ENCODE data around the gene TMEM123.
A peak's percentile ranks its signal among the peaks of the same experiment; 100 is the strongest.

TMEM123 gene

GRCh38 chr11:102468616-102469195, 16.1 kb upstream of the TMEM123 start:
- Histone ChIP-seq H3K9me3 (ENCODE audit: insufficient read depth, low read depth, low read length) (no peaks in the 10 kb centered on the region), H3K4me1 (ENCODE audit: insufficient read depth, low read length, poor library complexity, severe bottlenecking) (peaks cover 92% of the 10 kb centered on the region), H3K27me3 (ENCODE audit: insufficient read depth, low read length, poor library complexity, severe bottlenecking) (no peaks in the 10 kb centered on the region), H3K36me3 (ENCODE audit: insufficient read depth, low read length) (no peaks in the 10 kb centered on the region), H3F3A (ENCODE audit: low read depth) (0 out of 2 replicates have a peak, but pooled peaks cover 4% of the 10 kb centered on the region), H4K20me1 (ENCODE audit: insufficient read depth, low read length, poor library complexity, severe bottlenecking) (no peaks in the 10 kb centered on the region), H2AFZ (ENCODE audit: low read length) (peak overlapping the region; percentile 7; the same call in 1 of the 2 replicates), H3K9me2 (replicated peaks; ENCODE audit: low read depth, low read length) (no peaks in the 10 kb centered on the region), H3K4me3 (ENCODE audit: low read length, poor library complexity, severe bottlenecking) (no peak overlapping the region), H3K9ac (ENCODE audit: low read depth, low read length, poor library complexity, severe bottlenecking) (peak overlapping the region; percentile 38), H3K79me2 (ENCODE audit: insufficient read depth, low read length) (no peaks in the 10 kb centered on the region), H3K4me2 (ENCODE audit: low read depth, low read length, poor library complexity, severe bottlenecking) (peak overlapping the region; percentile 61)
- TF ChIP-seq EZH2phosphoT487 (IDR thresholded peaks at IDR 0.05; ENCODE audit: borderline replicate concordance), result no peak
- TF ChIP-seq CTCF (conservative IDR thresholded peaks at IDR 0.05; ENCODE audit: low read length), result no peak

GRCh38 chr11:102467853-102468580, 15.5 kb upstream of the TMEM123 start:
- H3K4me3 ChIP-seq (ENCODE audit: low read length, poor library complexity, severe bottlenecking), result peak overlapping the region; percentile 53
- no peaks in the 10 kb centered on the region for H3K79me2 ChIP-seq (ENCODE audit: insufficient read depth, low read length)
- no peaks in the 10 kb centered on the region for H3K9me3 ChIP-seq (ENCODE audit: insufficient read depth, low read depth, low read length)
- peak overlapping the region; percentile 61 for H3K4me2 ChIP-seq (ENCODE audit: low read depth, low read length, poor library complexity, severe bottlenecking)
- no peaks in the 10 kb centered on the region for H3K27me3 ChIP-seq (ENCODE audit: insufficient read depth, low read length, poor library complexity, severe bottlenecking)
- peak overlapping the region; percentile 86 for H2AFZ ChIP-seq (ENCODE audit: low read length)
- peak overlapping the region; percentile 35 for H3K9ac ChIP-seq (ENCODE audit: low read depth, low read length, poor library complexity, severe bottlenecking)
- H4K20me1 ChIP-seq (ENCODE audit: insufficient read depth, low read length, poor library complexity, severe bottlenecking), result no peaks in the 10 kb centered on the region
- H3K36me3 ChIP-seq (ENCODE audit: insufficient read depth, low read length), result no peaks in the 10 kb centered on the region
- H3K4me1 ChIP-seq (ENCODE audit: insufficient read depth, low read length, poor library complexity, severe bottlenecking), result peaks cover 86% of the 10 kb centered on the region
- TF ChIP-seq CTCF (conservative IDR thresholded peaks at IDR 0.05; ENCODE audit: low read length), result no peak
- no peak for TF ChIP-seq EZH2phosphoT487 (IDR thresholded peaks at IDR 0.05; ENCODE audit: borderline replicate concordance)
- H3F3A ChIP-seq (ENCODE audit: low read depth), result 0 out of 2 replicates have a peak, but pooled peaks cover 4% of the 10 kb centered on the region
- H3K9me2 ChIP-seq (replicated peaks; ENCODE audit: low read depth, low read length), result no peaks in the 10 kb centered on the region

GRCh38 chr11:102467080-102467708, 14.6 kb upstream of the TMEM123 start:
- Histone ChIP-seq H3K36me3 (ENCODE audit: insufficient read depth, low read length) (no peaks in the 10 kb centered on the region), H3F3A (ENCODE audit: low read depth) (0 out of 2 replicates have a peak, but pooled peaks cover 4% of the 10 kb centered on the region), H3K9me2 (replicated peaks; ENCODE audit: low read depth, low read length) (no peaks in the 10 kb centered on the region), H3K4me1 (ENCODE audit: insufficient read depth, low read length, poor library complexity, severe bottlenecking) (peaks cover 87% of the 10 kb centered on the region), H3K9me3 (ENCODE audit: insufficient read depth, low read depth, low read length) (no peaks in the 10 kb centered on the region), H3K4me2 (ENCODE audit: low read depth, low read length, poor library complexity, severe bottlenecking) (peak overlapping the region; percentile 61), H2AFZ (ENCODE audit: low read length) (peak overlapping the region; percentile 86; the same call in 1 of the 2 replicates), H3K79me2 (ENCODE audit: insufficient read depth, low read length) (no peaks in the 10 kb centered on the region), H3K27me3 (ENCODE audit: insufficient read depth, low read length, poor library complexity, severe bottlenecking) (no peaks in the 10 kb centered on the region), H3K4me3 (ENCODE audit: low read length, poor library complexity, severe bottlenecking) (peak overlapping the region; percentile 53), H4K20me1 (ENCODE audit: insufficient read depth, low read length, poor library complexity, severe bottlenecking) (no peaks in the 10 kb centered on the region), H3K9ac (ENCODE audit: low read depth, low read length, poor library complexity, severe bottlenecking) (peak overlapping the region; percentile 35)
- TF ChIP-seq EZH2phosphoT487 (IDR thresholded peaks at IDR 0.05; ENCODE audit: borderline replicate concordance), result no peak
- no peak for TF ChIP-seq CTCF (conservative IDR thresholded peaks at IDR 0.05; ENCODE audit: low read length)

All from Loucy (cell line).